Astrocyte (in vitro differentiated cells and primary cell): ENCODE results near the gene GPHN. TPM values are rescaled to one million over a fixed set of nuclear protein-coding genes. Genes with fewer than 3 reads are reported as not detected.

Experiments
- DNase-seq: peaks from one replicate; pipeline ENCODE4 v3.0.0-alpha.2; 2010; ENCODE audit warnings: low read depth
- FAIRE-seq: peaks from 2 replicates; lab custom pipeline; 2011; peaks lifted over from hg19 to GRCh38; lab: Jason Lieb, UNC
- H2AFZ ChIP-seq: 2 replicates; pipeline ENCODE4 v1.6.0; 2012; ENCODE audit warnings: low read depth, low read length, inconsistent platforms
- H3K27ac ChIP-seq: 2 replicates; pipeline ENCODE4 v1.5.1; 2011; ENCODE audit warnings: low read depth, low read length, inconsistent platforms
- H3K27me3 ChIP-seq: 2 replicates; pipeline ENCODE4 v1.6.0; 2011; ENCODE audit warnings: low read length, inconsistent platforms; ENCODE audit not compliant: insufficient read depth
- H3K36me3 ChIP-seq: 2 replicates; pipeline ENCODE4 v1.5.1; 2011; ENCODE audit warnings: low read length, inconsistent platforms; ENCODE audit not compliant: insufficient read depth
- H3K4me1 ChIP-seq: 2 replicates; pipeline ENCODE4 v1.5.1; 2011; ENCODE audit warnings: low read length, inconsistent platforms; ENCODE audit not compliant: insufficient read depth
- H3K4me2 ChIP-seq: 2 replicates; pipeline ENCODE4 v1.6.0; 2012; ENCODE audit warnings: low read length, inconsistent platforms
- H3K4me3 ChIP-seq: 2 replicates; pipeline ENCODE4 v1.5.1; 2011; ENCODE audit warnings: low read depth, mild to moderate bottlenecking, low read length, inconsistent platforms; ENCODE audit not compliant: insufficient read depth
- H3K79me2 ChIP-seq: 2 replicates; pipeline ENCODE4 v1.6.0; 2012; ENCODE audit warnings: mild to moderate bottlenecking, low read length, inconsistent platforms; ENCODE audit not compliant: insufficient read depth
- H3K9ac ChIP-seq: 2 replicates; pipeline ENCODE4 v1.6.0; 2012; ENCODE audit warnings: mild to moderate bottlenecking, low read length, inconsistent platforms
- H3K9me3 ChIP-seq: 2 replicates; pipeline ENCODE4 v1.5.1; 2012; ENCODE audit warnings: low read depth, mild to moderate bottlenecking, low read length, inconsistent platforms; ENCODE audit not compliant: insufficient read depth
- H4K20me1 ChIP-seq: 2 replicates; pipeline ENCODE4 v1.6.0; 2012; ENCODE audit warnings: low read length, inconsistent platforms; ENCODE audit not compliant: insufficient read depth
- H3K27ac Mint-ChIP-seq: one replicate; pipeline ENCODE4 v1.8.0; 2021; ENCODE audit warnings: mild to moderate bottlenecking, mixed read lengths; ENCODE audit not compliant: unreplicated experiment
- H3K27me3 Mint-ChIP-seq: one replicate; pipeline ENCODE4 v1.8.0; 2021; ENCODE audit warnings: low read depth, mixed read lengths; ENCODE audit not compliant: unreplicated experiment
- H3K36me3 Mint-ChIP-seq: one replicate; pipeline ENCODE4 v1.8.0; 2021; ENCODE audit warnings: low read depth, mixed read lengths; ENCODE audit not compliant: unreplicated experiment
- H3K4me1 Mint-ChIP-seq: one replicate; pipeline ENCODE4 v1.8.0; 2021; ENCODE audit warnings: low read depth, mixed read lengths; ENCODE audit not compliant: unreplicated experiment
- H3K4me3 Mint-ChIP-seq: one replicate; pipeline ENCODE4 v1.8.0; 2021; ENCODE audit warnings: mild to moderate bottlenecking, moderate library complexity, mixed read lengths; ENCODE audit not compliant: unreplicated experiment
- H3K9me3 Mint-ChIP-seq: one replicate; pipeline ENCODE4 v1.8.0; 2021; ENCODE audit warnings: mild to moderate bottlenecking, mixed read lengths; ENCODE audit not compliant: unreplicated experiment
- EZH2 ChIP-seq: IDR thresholded peaks from 2 replicates; pipeline ENCODE4 v1.6.1; 2012; ENCODE audit warnings: mild to moderate bottlenecking, low read length, inconsistent platforms; ENCODE audit not compliant: insufficient read depth
- total RNA-seq: library from RNA; stranded (reverse); gene quantifications from 2 replicates; pipeline ENCODE4 v1.2.1, GENCODE V29; 2021
- TF ChIP-seq, protein P1 (sequence below): IDR thresholded peaks from 2 replicates; pipeline ENCODE4 v1.5.1; 2011; ENCODE audit warnings: low read depth, mild to moderate bottlenecking, inconsistent platforms, low read length, moderate library complexity; ENCODE audit not compliant: insufficient read depth

GPHN gene
- total RNA-seq, 1 donor from 2014 or later, result 6.9 TPM

DNA sequence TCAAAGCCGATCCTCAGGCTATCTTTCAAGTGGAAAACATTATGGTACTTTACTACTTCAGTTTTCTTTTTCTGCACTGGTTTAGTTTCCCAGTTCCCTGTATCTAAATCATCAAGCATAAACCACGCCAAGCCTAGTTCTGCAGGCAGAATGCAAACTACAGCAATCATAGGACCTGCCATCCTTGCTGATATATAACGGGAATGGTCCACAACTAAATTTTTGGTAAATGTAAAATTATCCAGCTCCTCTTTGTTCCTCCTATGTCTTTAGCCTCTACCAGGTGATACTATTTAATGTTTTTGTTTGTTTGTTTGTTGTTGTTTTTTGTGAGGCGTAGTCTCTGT, 714.0 kb downstream of the GPHN start:
- Histone ChIP-seq H3K4me1 (peaks cover 15% of the 10 kb centered on the region), H3K9me3 (no peaks in the 10 kb centered on the region), H4K20me1 (no peaks in the 10 kb centered on the region), H3K4me3 (no peak overlapping the region), H3K27me3 (no peaks in the 10 kb centered on the region), H3K36me3 (no peaks in the 10 kb centered on the region), H3K27ac (no peak overlapping the region), H3K9ac (no peak overlapping the region), H2AFZ (no peak overlapping the region), H3K79me2 (no peaks in the 10 kb centered on the region), H3K4me2 (peak overlapping the region; percentile 67)
- H3K4me3 Mint-ChIP-seq, result peak overlapping the region; percentile 58
- H3K36me3 Mint-ChIP-seq, result no peaks in the 10 kb centered on the region
- no peak for DNase-seq
- H3K27ac Mint-ChIP-seq, result peak overlapping the region; percentile 42
- H3K4me1 Mint-ChIP-seq, result peaks cover 12% of the 10 kb centered on the region
- no peaks in the 10 kb centered on the region for H3K27me3 Mint-ChIP-seq
- FAIRE-seq, result no peak
- TF ChIP-seq, protein P1, sequence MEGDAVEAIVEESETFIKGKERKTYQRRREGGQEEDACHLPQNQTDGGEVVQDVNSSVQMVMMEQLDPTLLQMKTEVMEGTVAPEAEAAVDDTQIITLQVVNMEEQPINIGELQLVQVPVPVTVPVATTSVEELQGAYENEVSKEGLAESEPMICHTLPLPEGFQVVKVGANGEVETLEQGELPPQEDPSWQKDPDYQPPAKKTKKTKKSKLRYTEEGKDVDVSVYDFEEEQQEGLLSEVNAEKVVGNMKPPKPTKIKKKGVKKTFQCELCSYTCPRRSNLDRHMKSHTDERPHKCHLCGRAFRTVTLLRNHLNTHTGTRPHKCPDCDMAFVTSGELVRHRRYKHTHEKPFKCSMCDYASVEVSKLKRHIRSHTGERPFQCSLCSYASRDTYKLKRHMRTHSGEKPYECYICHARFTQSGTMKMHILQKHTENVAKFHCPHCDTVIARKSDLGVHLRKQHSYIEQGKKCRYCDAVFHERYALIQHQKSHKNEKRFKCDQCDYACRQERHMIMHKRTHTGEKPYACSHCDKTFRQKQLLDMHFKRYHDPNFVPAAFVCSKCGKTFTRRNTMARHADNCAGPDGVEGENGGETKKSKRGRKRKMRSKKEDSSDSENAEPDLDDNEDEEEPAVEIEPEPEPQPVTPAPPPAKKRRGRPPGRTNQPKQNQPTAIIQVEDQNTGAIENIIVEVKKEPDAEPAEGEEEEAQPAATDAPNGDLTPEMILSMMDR, result no peak
- no peak for TF ChIP-seq EZH2
- H3K9me3 Mint-ChIP-seq, result no peaks in the 10 kb centered on the region

DNA sequence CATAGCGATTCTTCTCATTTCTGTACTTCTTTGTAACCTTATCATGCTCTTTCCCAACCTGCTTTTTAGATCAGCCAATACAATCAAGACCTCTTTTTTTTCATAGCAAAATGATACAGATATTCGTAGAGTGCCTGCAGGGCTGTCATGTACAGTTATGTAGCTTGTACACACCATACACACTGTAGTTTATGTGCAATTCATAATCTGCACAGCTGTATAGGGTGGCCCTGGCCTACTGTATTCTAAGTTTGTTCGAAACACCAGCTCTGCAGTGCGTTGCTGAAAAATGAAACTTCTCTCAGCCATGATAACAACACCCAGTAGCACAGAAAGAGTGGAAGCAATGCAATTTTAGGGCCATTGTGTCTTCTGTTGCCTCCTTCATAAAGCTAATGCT, 717.6 kb downstream of the GPHN start:
- no peaks in the 10 kb centered on the region for H3K9me3 Mint-ChIP-seq
- H2AFZ ChIP-seq, result no peak overlapping the region
- H3K9me3 ChIP-seq, result no peaks in the 10 kb centered on the region
- H3K27me3 ChIP-seq, result no peaks in the 10 kb centered on the region
- H3K27ac ChIP-seq, result no peak overlapping the region
- H4K20me1 ChIP-seq, result no peaks in the 10 kb centered on the region
- H3K4me2 ChIP-seq, result no peak overlapping the region
- H3K79me2 ChIP-seq, result no peaks in the 10 kb centered on the region
- no peak overlapping the region for H3K4me3 Mint-ChIP-seq
- no peaks in the 10 kb centered on the region for H3K36me3 ChIP-seq
- TF ChIP-seq EZH2, result no peak
- TF ChIP-seq, protein P1, result no peak
- no peaks in the 10 kb centered on the region for H3K27me3 Mint-ChIP-seq
- no peak overlapping the region for H3K9ac ChIP-seq
- no peak for DNase-seq
- peaks cover 15% of the 10 kb centered on the region for H3K4me1 ChIP-seq
- no peaks in the 10 kb centered on the region for H3K36me3 Mint-ChIP-seq
- H3K4me3 ChIP-seq, result no peak overlapping the region
- H3K27ac Mint-ChIP-seq, result no peak overlapping the region
- H3K4me1 Mint-ChIP-seq, result peaks cover 14% of the 10 kb centered on the region
- FAIRE-seq, result no peak

DNA sequence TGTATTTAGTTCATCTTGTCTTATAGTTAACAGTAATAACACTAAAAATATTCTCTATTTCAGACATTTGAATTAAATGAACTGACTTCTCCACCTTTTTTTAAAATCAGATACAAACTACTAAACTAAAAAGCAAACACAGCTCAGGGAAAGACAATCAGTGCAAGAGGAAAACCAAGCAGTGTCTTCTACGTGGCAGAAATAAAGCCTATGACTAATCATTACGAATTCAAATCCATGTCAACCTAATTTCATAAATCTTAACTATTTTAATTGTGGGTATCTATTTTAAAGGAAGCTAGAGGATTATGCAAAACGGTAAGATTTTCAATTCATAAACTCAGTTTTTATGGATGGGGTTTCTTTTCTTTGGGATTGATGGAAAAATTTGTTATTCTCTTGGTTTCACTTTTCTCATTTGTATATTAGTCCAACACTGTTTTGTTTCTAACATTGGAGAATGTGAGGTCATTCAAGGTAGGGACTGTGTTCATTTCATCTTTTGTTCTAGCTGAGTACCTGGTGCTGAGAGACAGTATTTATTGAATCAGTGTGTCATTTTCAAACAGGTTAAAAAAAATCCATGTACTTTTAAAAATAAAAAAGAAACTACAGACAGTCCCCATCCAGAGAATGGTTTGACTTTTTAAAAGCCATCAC, 720.5 kb downstream of the GPHN start:
- TF ChIP-seq, protein P1, result no peak
- TF ChIP-seq EZH2, result no peak
- no peaks in the 10 kb centered on the region for H3K9me3 ChIP-seq
- Mint-ChIP-seq H3K9me3 (no peaks in the 10 kb centered on the region), H3K36me3 (no peaks in the 10 kb centered on the region), H3K4me1 (peaks cover 3% of the 10 kb centered on the region), H3K27ac (no peak overlapping the region), H3K4me3 (no peak overlapping the region), H3K27me3 (no peaks in the 10 kb centered on the region)
- no peaks in the 10 kb centered on the region for H3K4me1 ChIP-seq
- H3K36me3 ChIP-seq, result no peaks in the 10 kb centered on the region
- H3K79me2 ChIP-seq, result no peaks in the 10 kb centered on the region
- H3K27ac ChIP-seq, result no peak overlapping the region
- peak overlapping the region; percentile 40 for H3K4me2 ChIP-seq
- peak; percentile 37 for FAIRE-seq
- H3K4me3 ChIP-seq, result no peak overlapping the region
- H3K9ac ChIP-seq, result no peak overlapping the region
- DNase-seq, result peak; percentile 15
- no peaks in the 10 kb centered on the region for H3K27me3 ChIP-seq
- no peak overlapping the region for H2AFZ ChIP-seq
- H4K20me1 ChIP-seq, result no peaks in the 10 kb centered on the region
